Left lung (tissue), 10 donors: ENCODE results near the gene CTNNA3. TPM values are rescaled to one million over a fixed set of nuclear protein-coding genes. Genes with fewer than 3 reads are reported as not detected.
"Not testable (repeated sequence)": the region's sequence is repeated elsewhere in the genome, so short reads cannot be mapped to it uniquely, and the experiment has no call there.

Source experiments
- ATAC-seq: fragments of 200-7000 bp; cut with Tn5 transposase; one replicate; pipeline ENCODE4 v1.9.1; 2020; ENCODE audit warnings: moderate library complexity
- DNase-seq, 4 donors: peaks; one replicate each; pipeline ENCODE4 v3.0.0-alpha.2; 2013 to 2020
- H3K27ac ChIP-seq, 2 donors: fragments of 200-600 bp; sonication (generic) in 1 of 2; one replicate each; pipeline versions ENCODE4 v1.5.0 to v1.8.0; 2020 to 2021
- H3K27me3 ChIP-seq, 2 donors: fragments of 200-600 bp; sonication (generic) in 1 of 2; one replicate each; pipeline versions ENCODE4 v1.5.0 to v1.8.0; 2020 to 2021
- H3K36me3 ChIP-seq, 2 donors: fragments of 200-600 bp; sonication (generic) in 1 of 2; one replicate each; pipeline versions ENCODE4 v1.5.0 to v1.8.0; 2020 to 2021
- H3K4me1 ChIP-seq, 2 donors: fragments of 200-600 bp; one replicate each; pipeline ENCODE4 v1.8.0; 2021
- H3K4me3 ChIP-seq, 2 donors: fragments of 200-600 bp; sonication (generic) in 1 of 2; one replicate each; pipeline versions ENCODE4 v1.5.0 to v1.8.0; 2020 to 2021; ENCODE audit warnings: mild to moderate bottlenecking in 1 of 2
- H3K9me3 ChIP-seq, 2 donors: fragments of 200-600 bp; sonication (generic) in 1 of 2; one replicate each; pipeline versions ENCODE4 v1.5.0 to v1.8.0; 2020 to 2021
- intact Hi-C, 2 donors: fragments of 100-400 bp; cut with DNase I; formaldehyde crosslinking; loops; one replicate each; pipeline versions ENCODE4 v1.11.2 to v1.14.2; 2022
- polyA plus RNA-seq, 6 donors: library from polyadenylated mRNA; unstranded; fragments of 120-200 nt; gene quantifications; one replicate each; pipeline ENCODE4 v1.2.1, GENCODE V29; 2013; ENCODE audit not compliant: insufficient read length in 6 of 6
- total RNA-seq, 2 donors: library from RNA; stranded (reverse); fragmentation: NEBNext Ultra II Directional; extraction: Animal tissue kit (Norgen Biotek cat#: 25700); gene quantifications; one replicate each; pipeline ENCODE4 v1.2.1, GENCODE V29; 2021
- TF ChIP-seq, protein P1 (sequence below), 2 donors: fragments of 200-600 bp; sonication (generic) in 1 of 2; IDR thresholded peaks; one replicate each; pipeline versions ENCODE4 v1.5.0 to v1.8.0; 2021; ENCODE audit warnings: antibody characterized with exemption in 2 of 2
- donor health status: DM: no; HTN: yes; CAD: no.
- donor health status: DM: no; HTN: no; CAD: no.

Gene CTNNA3
- total and polyA plus RNA-seq, 8 donors, result 1.1 to 8.2 (median 6.6) TPM; not detected in 1

DNA sequence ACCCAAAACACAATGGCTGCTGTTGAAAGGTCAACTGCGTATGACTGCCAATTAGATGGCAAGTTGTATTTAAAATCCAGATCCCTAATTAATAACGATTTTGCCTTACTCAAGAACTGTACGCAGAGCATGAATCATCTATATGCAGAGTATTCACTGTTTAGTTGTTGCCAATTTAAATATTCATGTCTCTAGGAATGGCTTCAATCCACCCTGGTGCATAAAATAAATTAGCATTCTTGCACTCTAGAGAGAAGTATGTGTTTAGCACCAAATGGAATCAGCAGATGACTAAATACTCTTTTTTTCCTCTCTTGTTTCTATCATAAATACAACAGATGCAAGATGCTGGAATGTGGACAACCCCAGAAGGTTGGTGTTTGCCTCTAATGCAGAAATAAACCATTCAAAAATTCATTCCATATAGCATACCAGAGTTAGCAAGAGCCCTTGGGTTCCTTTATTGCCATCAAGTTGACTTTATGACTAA lies 449.9 kb downstream of the CTNNA3 start:
- TF ChIP-seq, protein P1, sequence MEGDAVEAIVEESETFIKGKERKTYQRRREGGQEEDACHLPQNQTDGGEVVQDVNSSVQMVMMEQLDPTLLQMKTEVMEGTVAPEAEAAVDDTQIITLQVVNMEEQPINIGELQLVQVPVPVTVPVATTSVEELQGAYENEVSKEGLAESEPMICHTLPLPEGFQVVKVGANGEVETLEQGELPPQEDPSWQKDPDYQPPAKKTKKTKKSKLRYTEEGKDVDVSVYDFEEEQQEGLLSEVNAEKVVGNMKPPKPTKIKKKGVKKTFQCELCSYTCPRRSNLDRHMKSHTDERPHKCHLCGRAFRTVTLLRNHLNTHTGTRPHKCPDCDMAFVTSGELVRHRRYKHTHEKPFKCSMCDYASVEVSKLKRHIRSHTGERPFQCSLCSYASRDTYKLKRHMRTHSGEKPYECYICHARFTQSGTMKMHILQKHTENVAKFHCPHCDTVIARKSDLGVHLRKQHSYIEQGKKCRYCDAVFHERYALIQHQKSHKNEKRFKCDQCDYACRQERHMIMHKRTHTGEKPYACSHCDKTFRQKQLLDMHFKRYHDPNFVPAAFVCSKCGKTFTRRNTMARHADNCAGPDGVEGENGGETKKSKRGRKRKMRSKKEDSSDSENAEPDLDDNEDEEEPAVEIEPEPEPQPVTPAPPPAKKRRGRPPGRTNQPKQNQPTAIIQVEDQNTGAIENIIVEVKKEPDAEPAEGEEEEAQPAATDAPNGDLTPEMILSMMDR (IDR thresholded peaks at IDR 0.05), result no peak
- intact Hi-C loops, result no loop called here

DNA sequence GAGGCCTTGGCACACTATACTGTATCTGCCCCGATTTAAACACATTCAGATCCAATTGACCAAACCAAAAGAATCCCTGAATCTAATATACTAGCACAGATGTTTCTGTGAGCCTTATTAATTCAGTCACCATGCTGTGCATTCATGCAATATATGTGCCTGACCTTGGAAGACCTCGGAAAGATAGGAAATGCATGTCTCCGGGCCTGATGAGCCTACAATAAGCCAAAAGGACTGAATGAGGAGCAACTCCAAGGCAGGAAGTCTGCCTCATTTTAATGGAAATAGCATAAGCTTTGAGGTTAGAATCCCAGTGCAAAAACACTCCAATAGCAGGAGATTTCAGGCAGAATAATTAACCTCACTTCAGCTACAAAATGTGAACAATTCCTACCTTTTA lies 453.5 kb downstream of the CTNNA3 start:
- no peak overlapping the region for H3K4me3 ChIP-seq
- H3K27ac ChIP-seq, result no peak overlapping the region
- no peak for DNase-seq
- ATAC-seq, result no peak
- peaks cover 0 to 2% of the 10 kb centered on the region in 2 donors for H3K9me3 ChIP-seq
- H3K36me3 ChIP-seq, result no peaks in the 10 kb centered on the region
- TF ChIP-seq, protein P1 (IDR thresholded peaks at IDR 0.05), result no peak
- intact Hi-C loops, result no loop called here
- H3K4me1 ChIP-seq, result no peaks in the 10 kb centered on the region
- H3K27me3 ChIP-seq, result no peaks in the 10 kb centered on the region

More for the DNA sequence above, 449.9 kb downstream of the CTNNA3 start:
- DNase-seq (no peak), ATAC-seq (no peak)
- no peaks in the 10 kb centered on the region for H3K4me1 ChIP-seq
- H3K36me3 ChIP-seq, result no peaks in the 10 kb centered on the region
- no peaks in the 10 kb centered on the region for H3K27me3 ChIP-seq
- H3K27ac ChIP-seq, result no peak overlapping the region
- H3K9me3 ChIP-seq, result peaks cover 0 to 2% of the 10 kb centered on the region in 2 donors
- H3K4me3 ChIP-seq, result no peak overlapping the region

DNA sequence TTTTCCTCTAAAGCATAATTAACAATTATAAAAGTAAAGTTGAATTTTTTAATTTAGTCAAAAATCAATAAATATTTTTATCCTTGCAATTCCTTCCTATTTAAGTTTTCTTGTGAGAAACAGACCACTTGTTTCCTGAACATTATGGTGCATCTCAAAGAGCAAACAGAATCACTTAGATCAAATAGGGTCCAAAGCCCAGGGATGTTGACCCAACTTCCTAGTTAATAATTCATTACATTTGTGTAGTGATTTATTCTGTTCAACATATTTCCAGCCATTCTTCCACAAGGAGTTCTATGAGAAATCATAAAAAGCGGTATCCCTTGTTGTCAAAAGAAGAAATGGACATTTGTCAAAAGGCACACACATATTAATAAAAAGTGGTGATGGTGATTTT lies 454.5 kb downstream of the CTNNA3 start:
- H3K27me3 ChIP-seq, result no peaks in the 10 kb centered on the region
- no peak overlapping the region for H3K27ac ChIP-seq
- ATAC-seq (no peak), DNase-seq (no peak)
- intact Hi-C loops, result no loop called here
- no peaks in the 10 kb centered on the region for H3K36me3 ChIP-seq
- TF ChIP-seq, protein P1 (IDR thresholded peaks at IDR 0.05), result no peak
- no peak overlapping the region for H3K4me3 ChIP-seq
- peaks cover 0 to 2% of the 10 kb centered on the region in 2 donors for H3K9me3 ChIP-seq
- no peaks in the 10 kb centered on the region for H3K4me1 ChIP-seq

DNA sequence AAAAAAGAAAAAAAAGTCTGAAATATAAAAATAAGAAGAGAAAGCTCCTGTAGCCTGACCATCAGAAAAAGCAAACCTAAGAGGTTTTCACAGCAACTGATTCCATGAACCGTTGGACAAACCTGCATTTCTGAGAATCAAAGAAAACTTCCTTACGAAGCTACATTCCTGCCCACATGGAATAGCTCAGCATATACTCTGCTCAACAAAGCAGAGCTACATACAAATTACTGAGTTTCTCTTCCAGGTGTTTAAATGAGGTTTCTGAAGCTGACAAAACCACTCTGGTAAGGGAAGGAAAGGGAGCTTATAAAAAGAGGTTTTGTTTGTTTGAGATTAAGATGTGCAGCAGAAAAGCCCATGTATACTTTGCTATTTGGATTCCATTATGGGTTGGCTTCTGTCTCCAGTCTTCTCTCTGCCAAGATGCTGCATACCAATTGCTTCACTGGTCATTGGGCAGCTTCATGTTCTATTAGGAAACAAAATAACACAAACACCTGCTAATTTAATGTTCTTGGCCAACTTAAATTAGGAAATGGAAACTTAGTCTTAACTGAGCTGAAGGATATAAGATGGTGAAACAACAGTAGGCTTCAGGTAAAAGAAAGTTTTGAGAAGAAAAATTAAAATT lies 456.0 kb downstream of the CTNNA3 start:
- ATAC-seq (no peak), DNase-seq (no peak)
- Histone ChIP-seq H3K36me3 (no peaks in the 10 kb centered on the region), H3K4me1 (no peaks in the 10 kb centered on the region), H3K27me3 (no peaks in the 10 kb centered on the region), H3K9me3 (no peaks in the 10 kb centered on the region), H3K4me3 (no peak overlapping the region), H3K27ac (no peak overlapping the region)
- TF ChIP-seq, protein P1 (IDR thresholded peaks at IDR 0.05), result no peak
- intact Hi-C loops, result no loop called here

DNA sequence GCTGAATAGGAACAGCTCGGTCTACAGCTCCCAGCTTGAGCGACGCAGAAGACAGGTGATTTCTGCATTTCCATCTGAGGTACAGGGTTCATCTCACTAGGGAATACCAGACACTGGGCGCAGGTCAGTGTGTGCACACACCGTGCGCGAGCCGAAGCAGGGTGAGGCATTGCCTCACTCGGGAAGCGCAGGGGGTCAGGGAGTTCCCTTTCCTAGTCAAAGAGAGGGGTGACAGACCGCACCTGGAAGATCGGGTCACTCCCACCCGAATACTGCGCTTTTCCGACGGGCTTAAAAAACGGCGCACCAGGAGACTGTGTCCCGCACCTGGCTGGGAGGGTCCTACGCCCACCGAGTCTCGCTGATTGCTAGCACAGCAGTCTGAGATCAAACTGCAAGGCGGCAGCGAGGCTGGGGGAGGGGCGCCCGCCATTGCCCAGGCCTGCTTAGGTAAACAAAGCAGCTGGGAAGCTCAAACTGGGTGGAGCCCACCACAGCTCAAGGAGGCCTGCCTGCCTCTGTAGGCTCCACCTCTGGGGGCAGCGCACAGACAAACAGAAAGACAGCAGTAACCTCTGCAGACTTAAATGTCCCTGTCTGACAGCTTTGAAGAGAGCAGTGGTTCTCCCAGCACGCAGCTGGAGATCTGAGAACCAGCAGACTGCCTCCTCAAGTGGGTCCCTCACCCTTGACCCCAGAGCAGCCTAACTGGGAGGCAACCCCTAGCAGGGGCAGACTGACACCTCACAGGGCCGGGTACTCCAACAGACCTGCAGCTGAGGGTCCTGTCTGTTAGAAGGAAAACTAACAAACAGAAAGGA lies 465.1 kb downstream of the CTNNA3 start:
- H3K27ac ChIP-seq, H3K9me3 ChIP-seq, ATAC-seq, DNase-seq, H3K36me3 ChIP-seq, H3K4me1 ChIP-seq, H3K27me3 ChIP-seq, intact Hi-C loops, H3K4me3 ChIP-seq: not testable (repeated sequence)
